D721Med (cell line): ENCODE measurements around the gene UBE2D1.

Experiments used
- DNase-seq: peaks from one replicate; pipeline ENCODE4 v3.0.0; 2011; ENCODE audit warnings: low spot score; ENCODE audit not compliant: insufficient read length
- FAIRE-seq: peaks from 2 replicates; lab custom pipeline; 2011; peaks lifted over from hg19 to GRCh38; lab: Jason Lieb, UNC
- CTCF ChIP-seq: IDR thresholded peaks from 2 replicates; pipeline ENCODE4 v1.5.1; 2012; ENCODE audit warnings: mild to moderate bottlenecking, control low read depth; ENCODE audit not compliant: insufficient read depth; ENCODE audit errors: missing control alignments

Gene UBE2D1

DNA sequence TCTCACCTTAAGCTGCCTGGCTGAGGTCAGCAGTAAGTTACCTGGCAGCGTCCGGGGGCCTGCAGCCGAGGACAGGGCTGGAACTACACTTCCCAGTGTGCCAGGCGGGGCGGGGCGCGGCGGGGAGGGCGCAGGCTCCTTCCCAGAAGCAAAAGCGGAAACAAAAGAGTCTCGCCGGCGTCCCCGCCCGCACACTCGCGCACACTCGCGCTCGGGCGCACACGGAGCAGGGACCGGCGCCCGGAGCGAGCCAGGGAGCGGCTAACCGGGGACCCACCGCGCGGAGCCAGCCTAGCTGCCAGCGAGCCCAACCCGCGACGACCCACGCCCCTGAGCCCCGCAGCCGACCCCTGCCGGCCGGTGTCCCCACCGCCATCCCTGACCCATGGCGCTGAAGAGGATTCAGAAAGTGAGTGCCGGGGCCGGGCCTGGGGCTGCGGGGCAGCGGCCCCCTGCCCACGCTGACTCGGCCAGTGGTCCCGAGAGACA lies at the start of gene UBE2D1:
TSS of gene UBE2D1 (plus strand) at position 190 of the 489 bp plus-strand sequence. CDS start at position 386, 196 bp downstream.
- no peak for FAIRE-seq
- TF ChIP-seq CTCF = no peak
- DNase-seq = peak; percentile 38

DNA sequence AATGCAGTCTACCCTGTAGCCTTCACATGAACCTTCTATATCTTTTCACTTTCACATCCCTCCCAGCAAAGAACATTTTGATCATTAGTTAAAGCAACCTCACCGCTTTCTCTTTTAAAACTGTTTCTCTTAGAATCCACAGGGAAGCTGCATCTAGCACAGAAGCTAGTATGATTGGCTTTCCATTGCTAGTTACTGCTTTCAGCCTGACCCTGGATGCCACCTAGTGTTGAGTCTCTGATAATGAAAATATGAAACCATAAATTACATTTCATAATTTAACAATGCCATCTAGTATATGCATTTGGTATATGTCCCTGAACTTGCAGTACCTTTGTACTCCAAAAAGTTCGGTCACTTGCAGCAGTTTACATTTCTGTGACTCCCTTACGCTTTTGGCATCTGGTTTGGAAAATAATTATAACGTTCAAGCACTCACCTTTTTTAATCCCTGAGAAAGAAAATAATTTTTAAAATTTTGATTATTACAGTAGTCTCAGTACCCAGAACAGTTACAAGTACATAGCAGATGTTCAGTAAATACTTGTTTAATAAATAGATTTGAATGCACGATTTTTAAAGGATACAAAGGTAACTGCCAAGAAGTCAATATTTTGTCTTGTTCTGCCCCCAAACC lies 43.1 kb upstream of the UBE2D1 start:
- FAIRE-seq (peak; percentile 64), DNase-seq (no peak)
- peak; percentile 80 for TF ChIP-seq CTCF

- DNase-seq (no peak), FAIRE-seq (no peak)
- no peak for TF ChIP-seq CTCF
These were observed 40.8 kb upstream of the UBE2D1 start for GRCh38 chr10:58293989-58294388.

GRCh38 chr10:58299580-58299979 lies 35.2 kb upstream of the UBE2D1 start:
- DNase-seq (peak; percentile 38), FAIRE-seq (peak; percentile 91)
- TF ChIP-seq CTCF = peak; percentile 94

GRCh38 chr10:58300676-58301075 lies 34.1 kb upstream of the UBE2D1 start:
- TF ChIP-seq CTCF = no peak
- peak; percentile 29 for FAIRE-seq
- DNase-seq = no peak

DNA sequence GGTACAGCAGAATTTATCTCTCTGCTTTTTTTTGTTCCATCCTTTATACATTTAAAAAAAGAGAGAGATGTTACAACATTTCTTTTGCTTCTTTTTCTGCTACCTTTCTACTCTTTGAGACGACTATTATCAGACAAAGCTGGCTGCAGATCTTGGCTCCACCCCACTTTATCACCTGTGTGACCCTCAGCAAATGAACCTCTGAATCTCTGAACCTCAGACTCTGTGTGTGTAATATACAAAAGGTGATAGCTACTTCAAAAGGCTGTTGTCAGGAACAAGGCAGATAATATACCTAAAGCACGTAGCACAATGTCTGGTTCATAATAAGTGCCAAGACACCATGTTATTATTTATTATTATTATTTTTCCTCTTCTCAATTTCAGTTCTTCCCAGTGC lies 32.6 kb upstream of the UBE2D1 start:
- TF ChIP-seq CTCF = no peak
- FAIRE-seq (no peak), DNase-seq (no peak)

DNA sequence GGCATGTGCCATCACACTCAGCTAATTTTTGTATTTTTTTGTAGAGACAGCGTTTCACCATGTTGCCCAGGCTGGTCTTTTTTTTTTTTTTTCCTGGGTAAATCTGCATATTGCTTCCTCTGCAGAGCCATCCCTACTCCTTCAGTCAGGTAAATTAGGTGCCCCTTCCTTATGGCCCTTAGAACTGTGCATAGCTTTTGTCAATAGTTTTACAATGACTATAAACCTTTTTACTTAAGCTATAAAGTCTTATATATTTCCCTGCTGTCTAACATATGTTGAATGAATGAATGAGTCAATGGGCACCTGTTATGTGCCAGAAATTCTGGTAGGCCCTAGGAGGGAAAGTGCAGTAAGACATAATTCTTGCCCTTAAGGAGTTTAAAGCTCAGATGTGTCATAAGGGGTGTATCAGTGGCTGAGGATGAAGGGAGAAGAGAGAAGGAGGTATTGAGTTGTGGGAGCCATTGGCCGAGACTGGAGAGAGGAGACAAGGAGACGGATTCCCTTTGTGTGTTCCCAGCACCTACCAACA lies 30.6 kb upstream of the UBE2D1 start:
- FAIRE-seq (no peak), DNase-seq (no peak)
- TF ChIP-seq CTCF = no peak
